NB4 (cell line): ENCODE results near the gene COL4A2.

Experiments used
- POLR2A ChIP-seq: IDR thresholded peaks from 2 replicates; pipeline ENCODE4 v1.6.1; 2011; ENCODE audit warnings: mild to moderate bottlenecking; ENCODE audit not compliant: insufficient read length; ENCODE audit errors: extremely low read depth
- TF ChIP-seq, protein P1 (sequence below): IDR thresholded peaks from 2 replicates; pipeline ENCODE4 v1.6.1; 2011; ENCODE audit warnings: low read depth, low read length
- TF ChIP-seq, protein P2 (sequence below): IDR thresholded peaks from one replicate; pipeline ENCODE4 v1.5.1; 2012; ENCODE audit warnings: low read depth, low read length

DNA sequence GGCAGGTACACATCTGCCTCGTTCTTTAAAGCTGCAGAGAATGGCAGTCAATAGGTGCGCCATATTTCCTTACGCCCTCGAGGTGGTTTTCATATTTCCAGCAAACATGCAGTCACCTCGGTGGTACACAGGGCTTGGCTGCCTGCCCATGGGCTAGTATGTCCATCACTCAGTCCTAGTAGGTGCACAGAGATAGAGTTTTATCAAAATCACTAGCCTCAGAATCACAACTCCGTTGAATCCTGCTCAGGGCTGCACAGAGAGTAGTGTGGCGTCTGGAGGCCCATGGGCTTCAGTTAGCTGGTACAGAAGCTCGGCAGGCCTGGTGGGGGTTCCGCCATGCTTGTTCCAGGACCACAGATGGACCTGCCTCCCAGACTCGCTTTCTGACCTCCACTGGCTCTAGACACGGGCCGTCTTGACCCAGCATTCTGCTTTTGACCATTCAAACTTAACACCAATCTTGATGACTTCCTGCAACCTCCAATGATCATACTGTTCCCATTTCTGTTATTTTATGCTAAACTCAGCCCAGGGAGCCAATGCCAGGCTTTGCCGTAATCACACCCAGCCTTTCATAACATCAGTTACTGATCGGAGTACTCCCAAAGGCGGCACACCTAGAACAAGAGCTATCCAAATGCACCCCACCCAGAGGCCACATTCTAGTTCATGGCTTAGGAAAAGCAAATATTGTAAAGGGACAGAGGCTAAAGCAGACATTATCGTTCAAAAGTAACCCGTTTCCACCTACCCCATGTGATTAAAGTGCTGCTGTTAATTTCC, 134.1 kb downstream of the COL4A2 start:
- TF ChIP-seq, protein P1, sequence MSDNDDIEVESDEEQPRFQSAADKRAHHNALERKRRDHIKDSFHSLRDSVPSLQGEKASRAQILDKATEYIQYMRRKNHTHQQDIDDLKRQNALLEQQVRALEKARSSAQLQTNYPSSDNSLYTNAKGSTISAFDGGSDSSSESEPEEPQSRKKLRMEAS: no peak
- TF ChIP-seq POLR2A: no peak
- TF ChIP-seq, protein P2, sequence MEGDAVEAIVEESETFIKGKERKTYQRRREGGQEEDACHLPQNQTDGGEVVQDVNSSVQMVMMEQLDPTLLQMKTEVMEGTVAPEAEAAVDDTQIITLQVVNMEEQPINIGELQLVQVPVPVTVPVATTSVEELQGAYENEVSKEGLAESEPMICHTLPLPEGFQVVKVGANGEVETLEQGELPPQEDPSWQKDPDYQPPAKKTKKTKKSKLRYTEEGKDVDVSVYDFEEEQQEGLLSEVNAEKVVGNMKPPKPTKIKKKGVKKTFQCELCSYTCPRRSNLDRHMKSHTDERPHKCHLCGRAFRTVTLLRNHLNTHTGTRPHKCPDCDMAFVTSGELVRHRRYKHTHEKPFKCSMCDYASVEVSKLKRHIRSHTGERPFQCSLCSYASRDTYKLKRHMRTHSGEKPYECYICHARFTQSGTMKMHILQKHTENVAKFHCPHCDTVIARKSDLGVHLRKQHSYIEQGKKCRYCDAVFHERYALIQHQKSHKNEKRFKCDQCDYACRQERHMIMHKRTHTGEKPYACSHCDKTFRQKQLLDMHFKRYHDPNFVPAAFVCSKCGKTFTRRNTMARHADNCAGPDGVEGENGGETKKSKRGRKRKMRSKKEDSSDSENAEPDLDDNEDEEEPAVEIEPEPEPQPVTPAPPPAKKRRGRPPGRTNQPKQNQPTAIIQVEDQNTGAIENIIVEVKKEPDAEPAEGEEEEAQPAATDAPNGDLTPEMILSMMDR: no peak
